Measurements from ENCODE around the gene EIF3A.
"Not testable (repeated sequence)": the region's sequence is repeated elsewhere in the genome, so short reads cannot be mapped to it uniquely, and the experiment has no call there.

The EIF3A gene

GRCh38 chr10:119031496-119032059 lies 49.0 kb downstream of the EIF3A start:
- H3K36me3 Mint-ChIP-seq: peaks cover 61% of the 10 kb centered on the region
- H3K4me3 Mint-ChIP-seq: peak overlapping the region; percentile 54
- ATAC-seq (no peak), DNase-seq (ENCODE audit: low spot score in 2 of 2) (no peak)
- no peak overlapping the region for H3K27ac Mint-ChIP-seq
- H3K9me3 Mint-ChIP-seq: no peaks in the 10 kb centered on the region
- peaks cover 11% of the 10 kb centered on the region for H3K4me1 Mint-ChIP-seq

GRCh38 chr10:119030421-119031250 lies 50.0 kb downstream of the EIF3A start:
- Mint-ChIP-seq H3K9me3 (no peaks in the 10 kb centered on the region), H3K4me1 (peaks cover 11% of the 10 kb centered on the region), H3K27ac (no peak overlapping the region), H3K4me3 (peak overlapping the region; percentile 54), H3K36me3 (peaks cover 52% of the 10 kb centered on the region)
- DNase-seq (ENCODE audit: low spot score in 2 of 2): peak; percentile 22 to 72
- peak; percentile 63 for ATAC-seq

GRCh38 chr10:119029613-119030420 lies 50.8 kb downstream of the EIF3A start, which contains the start of gene NANOS1:
Gene NANOS1 (plus strand): TSS chr10:119029714. CDS start chr10:119029802, 88 bp downstream.
- H3K9me3 Mint-ChIP-seq: no peaks in the 10 kb centered on the region
- H3K4me1 Mint-ChIP-seq: peaks cover 11% of the 10 kb centered on the region
- ATAC-seq (peak; percentile 46), DNase-seq (ENCODE audit: low spot score in 2 of 2) (peak; percentile 20 to 74)
- peak within 1 kb of the TSS; percentile 87 for H3K27ac Mint-ChIP-seq
- peaks cover 44% of the 10 kb centered on the region for H3K36me3 Mint-ChIP-seq
- peak within 1 kb of the TSS; percentile 64 for H3K4me3 Mint-ChIP-seq

- Mint-ChIP-seq H3K27ac (peak overlapping the region; percentile 87), H3K4me1 (peaks cover 11% of the 10 kb centered on the region), H3K36me3 (peaks cover 36% of the 10 kb centered on the region), H3K4me3 (peak overlapping the region; percentile 64), H3K9me3 (no peaks in the 10 kb centered on the region)
- ATAC-seq (peak; percentile 83), DNase-seq (ENCODE audit: low spot score in 2 of 2) (peak; percentile 68 to 88)
Measured at GRCh38 chr10:119028900-119029612, 51.6 kb downstream of the EIF3A start.

GRCh38 chr10:119028445-119028899 lies 52.1 kb downstream of the EIF3A start:
- peaks cover 11% of the 10 kb centered on the region for H3K4me1 Mint-ChIP-seq
- H3K9me3 Mint-ChIP-seq; DNase-seq (ENCODE audit: low spot score in 2 of 2); ATAC-seq: not testable (repeated sequence)
- peaks cover 31% of the 10 kb centered on the region for H3K36me3 Mint-ChIP-seq
- H3K27ac Mint-ChIP-seq: peak overlapping the region; percentile 87
- peak overlapping the region; percentile 64 for H3K4me3 Mint-ChIP-seq

- Mint-ChIP-seq H3K4me3 (no peak overlapping the region), H3K27ac (no peak overlapping the region), H3K36me3 (peaks cover 11% of the 10 kb centered on the region), H3K4me1 (peaks cover 4% of the 10 kb centered on the region), H3K9me3 (no peaks in the 10 kb centered on the region)
- ATAC-seq (no peak), DNase-seq (ENCODE audit: low spot score in 2 of 2) (no peak)
Measured at GRCh38 chr10:119026301-119027110, 54.1 kb downstream of the EIF3A start.

GRCh38 chr10:119025776-119026175 lies 54.8 kb downstream of the EIF3A start:
- Mint-ChIP-seq H3K9me3 (no peaks in the 10 kb centered on the region), H3K4me1 (peaks cover 6% of the 10 kb centered on the region), H3K27ac (no peak overlapping the region), H3K36me3 (peaks cover 4% of the 10 kb centered on the region), H3K4me3 (no peak overlapping the region)
- DNase-seq (ENCODE audit: low spot score in 2 of 2) (no peak), ATAC-seq (no peak)

GRCh38 chr10:119025336-119025735 lies 55.3 kb downstream of the EIF3A start:
- ATAC-seq (no peak), DNase-seq (ENCODE audit: low spot score in 2 of 2) (no peak)
- no peaks in the 10 kb centered on the region for H3K36me3 Mint-ChIP-seq
- no peak overlapping the region for H3K4me3 Mint-ChIP-seq
- H3K27ac Mint-ChIP-seq: no peak overlapping the region
- no peaks in the 10 kb centered on the region for H3K9me3 Mint-ChIP-seq
- peaks cover 10% of the 10 kb centered on the region for H3K4me1 Mint-ChIP-seq

- ATAC-seq (no peak), DNase-seq (ENCODE audit: low spot score in 2 of 2) (no peak)
- H3K27ac Mint-ChIP-seq: no peak overlapping the region
- H3K9me3 Mint-ChIP-seq: no peaks in the 10 kb centered on the region
- H3K4me1 Mint-ChIP-seq: peaks cover 12% of the 10 kb centered on the region
- H3K36me3 Mint-ChIP-seq: no peaks in the 10 kb centered on the region
- no peak overlapping the region for H3K4me3 Mint-ChIP-seq
Measured at GRCh38 chr10:119024882-119025281, 55.7 kb downstream of the EIF3A start.

GRCh38 chr10:119023553-119023868 lies 57.1 kb downstream of the EIF3A start:
- Mint-ChIP-seq H3K36me3 (no peaks in the 10 kb centered on the region), H3K27ac (no peak overlapping the region), H3K4me1 (peaks cover 12% of the 10 kb centered on the region), H3K4me3 (no peak overlapping the region), H3K9me3 (no peaks in the 10 kb centered on the region)
- DNase-seq (ENCODE audit: low spot score in 2 of 2): no peak
- no peak for ATAC-seq

GRCh38 chr10:119022846-119023552 lies 57.6 kb downstream of the EIF3A start:
- Mint-ChIP-seq H3K4me3 (no peak overlapping the region), H3K9me3 (no peaks in the 10 kb centered on the region), H3K27ac (no peak overlapping the region), H3K36me3 (no peaks in the 10 kb centered on the region), H3K4me1 (peaks cover 12% of the 10 kb centered on the region)
- DNase-seq (ENCODE audit: low spot score in 2 of 2): no peak
- no peak for ATAC-seq

- Mint-ChIP-seq H3K36me3 (no peaks in the 10 kb centered on the region), H3K27ac (no peak overlapping the region), H3K4me1 (peaks cover 12% of the 10 kb centered on the region), H3K9me3 (no peaks in the 10 kb centered on the region), H3K4me3 (no peak overlapping the region)
- DNase-seq (ENCODE audit: low spot score in 2 of 2) (no peak), ATAC-seq (peak; percentile 81)
Measured at GRCh38 chr10:119020627-119020946, 60.0 kb downstream of the EIF3A start.

- ATAC-seq (no peak), DNase-seq (ENCODE audit: low spot score in 2 of 2) (no peak)
- no peaks in the 10 kb centered on the region for H3K36me3 Mint-ChIP-seq
- H3K4me1 Mint-ChIP-seq: no peaks in the 10 kb centered on the region
- H3K9me3 Mint-ChIP-seq: no peaks in the 10 kb centered on the region
- no peak overlapping the region for H3K4me3 Mint-ChIP-seq
- H3K27ac Mint-ChIP-seq: no peak overlapping the region
Measured at GRCh38 chr10:119007211-119007574, 73.4 kb downstream of the EIF3A start.

Data from stimulated activated effector memory CD8-positive, alpha-beta T cell treated with anti-CD3 and anti-CD28 coated beads, Interleukin-12 subunit alpha, Interleukin-12 subunit beta, amount 100 ng/mL, for 72 hours (primary cell).